NT2/D1 (cell line): ENCODE results near the gene GDAP2.
"Not testable (repeated sequence)": the region's sequence is repeated elsewhere in the genome, so short reads cannot be mapped to it uniquely, and the experiment has no call there.

Experiments used
- DNase-seq: peaks from one replicate; pipeline ENCODE4 v3.0.0-alpha.2; 2011; ENCODE audit warnings: low read depth, low spot score
- H3K27me3 ChIP-seq: 2 replicates; pipeline ENCODE4 v1.6.0; 2011; ENCODE audit warnings: mild to moderate bottlenecking; ENCODE audit not compliant: insufficient read length, insufficient read depth
- H3K36me3 ChIP-seq: 2 replicates; pipeline ENCODE4 v1.6.1; 2011; ENCODE audit warnings: mild to moderate bottlenecking, low read length, mixed read lengths; ENCODE audit not compliant: insufficient read depth, insufficient read length
- H3K4me1 ChIP-seq: 2 replicates; pipeline ENCODE4 v1.5.1; 2011; ENCODE audit not compliant: insufficient read depth, insufficient read length
- H3K4me3 ChIP-seq: 2 replicates; pipeline ENCODE4 v1.5.1; 2011; ENCODE audit warnings: low read depth; ENCODE audit not compliant: insufficient read length
- H3K9ac ChIP-seq: 2 replicates; pipeline ENCODE4 v1.6.0; 2011; ENCODE audit warnings: low read depth; ENCODE audit not compliant: insufficient read length
- H3K9me3 ChIP-seq: 2 replicates; pipeline ENCODE4 v1.5.1; 2011; ENCODE audit warnings: mild to moderate bottlenecking, low read length; ENCODE audit not compliant: insufficient read depth
- SUZ12 ChIP-seq: IDR thresholded peaks from 2 replicates; pipeline ENCODE4 v1.6.1; 2011; ENCODE audit not compliant: insufficient read length, insufficient read depth; ENCODE audit errors: extremely low read depth
- YY1 ChIP-seq: IDR thresholded peaks from 2 replicates; pipeline ENCODE4 v1.6.1; 2011; ENCODE audit not compliant: insufficient read length, insufficient read depth
- ZNF274 ChIP-seq: IDR thresholded peaks from 2 replicates; pipeline ENCODE4 v1.6.1; 2011; ENCODE audit warnings: mild to moderate bottlenecking, low read depth, low read length

The GDAP2 gene

DNA sequence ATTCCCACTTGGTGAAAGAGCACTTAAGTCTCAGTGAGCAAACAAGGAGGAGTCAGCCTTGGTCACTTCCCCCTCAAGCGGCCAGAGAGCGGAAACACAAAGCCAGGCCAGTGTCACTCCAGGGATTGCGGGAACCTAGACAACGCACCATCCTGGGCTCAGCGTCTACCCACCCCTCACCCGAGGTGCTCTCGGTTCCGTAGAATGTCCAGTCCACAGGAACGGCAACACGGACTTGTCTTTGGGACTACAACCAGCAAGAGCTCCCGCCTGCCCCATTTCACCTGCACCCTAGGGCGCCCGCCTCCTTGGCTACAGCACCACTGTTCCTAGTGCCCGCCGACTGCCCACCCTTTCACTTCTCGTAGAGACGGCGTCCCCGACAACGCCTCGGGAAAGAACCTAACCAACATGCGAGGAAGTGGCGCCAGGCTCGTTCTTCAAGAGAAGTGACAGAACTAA, 509 bp downstream of the GDAP2 start:
- DNase-seq = peak; percentile 65
- Histone ChIP-seq H3K9me3 (0 out of 2 replicates have a peak, but pooled peaks cover under 1% of the 10 kb centered on the region), H3K4me1 (no peaks in the 10 kb centered on the region), H3K4me3 (peak overlapping the region; percentile 100), H3K27me3 (no peaks in the 10 kb centered on the region), H3K9ac (peak overlapping the region; percentile 92), H3K36me3 (peaks cover 18% of the 10 kb centered on the region)
- TF ChIP-seq ZNF274 (no peak), YY1 (no peak), SUZ12 (no peak)

DNA sequence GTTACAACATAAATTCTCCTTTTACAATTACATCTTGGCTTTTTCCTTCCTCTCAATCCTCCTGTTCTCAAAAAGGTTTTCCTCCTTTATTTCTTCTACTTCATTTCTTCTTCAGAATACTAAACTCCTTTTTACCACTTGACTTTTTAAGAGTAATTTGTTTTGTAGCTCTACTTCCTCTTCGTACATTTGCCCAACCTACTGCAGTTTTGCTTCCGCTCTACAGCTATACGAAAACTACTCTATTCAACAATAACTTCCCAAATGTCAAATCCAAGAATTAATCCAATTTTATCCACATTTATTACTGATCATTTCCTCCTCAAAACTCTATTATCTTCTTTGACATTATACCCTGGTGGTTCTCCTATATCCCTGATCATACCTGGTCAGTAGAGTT, 3.4 kb downstream of the GDAP2 start:
- no peak overlapping the region for H3K4me3 ChIP-seq
- H3K9me3 ChIP-seq = peaks cover 6% of the 10 kb centered on the region; the same call in 1 of the 2 replicates
- peaks cover 3% of the 10 kb centered on the region for H3K36me3 ChIP-seq
- no peak for TF ChIP-seq ZNF274
- TF ChIP-seq YY1 = no peak
- TF ChIP-seq SUZ12 = no peak
- no peaks in the 10 kb centered on the region for H3K4me1 ChIP-seq
- no peak overlapping the region for H3K9ac ChIP-seq
- no peak for DNase-seq
- no peaks in the 10 kb centered on the region for H3K27me3 ChIP-seq

DNA sequence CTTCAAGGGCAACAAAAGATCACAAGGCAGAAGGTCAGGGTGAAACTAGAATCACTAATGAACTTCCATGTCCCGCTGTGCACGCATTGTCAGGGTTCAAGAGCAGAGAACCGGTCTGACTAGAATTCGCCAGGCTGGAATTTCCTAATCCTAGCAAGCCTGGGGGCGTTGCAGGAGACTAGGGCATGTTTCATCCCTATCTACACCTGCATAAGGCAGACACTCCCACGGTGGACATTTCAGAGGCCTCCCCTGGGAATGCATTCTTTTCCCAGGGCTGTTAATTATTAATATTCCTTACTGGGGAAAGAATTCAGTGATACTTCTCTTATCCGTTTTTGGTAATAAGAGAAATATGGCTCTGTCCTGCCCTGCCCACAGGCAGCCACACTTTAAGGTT, 6.7 kb downstream of the GDAP2 start:
- H3K9ac ChIP-seq, H3K4me3 ChIP-seq, DNase-seq, H3K27me3 ChIP-seq, H3K4me1 ChIP-seq, H3K9me3 ChIP-seq: not testable (repeated sequence)
- H3K36me3 ChIP-seq = peaks cover 27% of the 10 kb centered on the region

DNA sequence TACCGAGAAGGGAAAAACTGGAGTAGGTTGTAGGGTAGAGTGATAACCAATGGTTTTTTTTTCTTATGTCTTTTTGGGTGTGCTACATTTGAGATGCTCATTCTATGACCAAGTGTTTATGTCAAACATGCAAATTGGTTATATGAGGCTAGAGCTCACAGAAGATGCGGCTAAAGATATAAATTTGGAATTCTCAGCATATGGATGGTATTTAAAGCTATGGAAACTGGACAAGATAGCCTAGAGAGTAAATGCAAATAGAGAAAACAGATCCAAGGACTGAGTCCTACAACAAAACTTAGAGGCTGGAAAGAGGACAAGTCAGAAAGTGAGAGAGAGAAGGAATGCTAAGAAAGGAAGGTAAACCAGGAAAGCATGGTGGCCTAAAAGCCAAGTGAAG, 7.4 kb downstream of the GDAP2 start:
- Histone ChIP-seq H3K4me1 (no peaks in the 10 kb centered on the region), H3K9me3 (peaks cover 6% of the 10 kb centered on the region; the same call in 1 of the 2 replicates), H3K27me3 (no peaks in the 10 kb centered on the region), H3K36me3 (peaks cover 34% of the 10 kb centered on the region), H3K9ac (no peak overlapping the region), H3K4me3 (no peak overlapping the region)
- TF ChIP-seq SUZ12 = no peak
- no peak for TF ChIP-seq YY1
- TF ChIP-seq ZNF274 = no peak
- DNase-seq = no peak

DNA sequence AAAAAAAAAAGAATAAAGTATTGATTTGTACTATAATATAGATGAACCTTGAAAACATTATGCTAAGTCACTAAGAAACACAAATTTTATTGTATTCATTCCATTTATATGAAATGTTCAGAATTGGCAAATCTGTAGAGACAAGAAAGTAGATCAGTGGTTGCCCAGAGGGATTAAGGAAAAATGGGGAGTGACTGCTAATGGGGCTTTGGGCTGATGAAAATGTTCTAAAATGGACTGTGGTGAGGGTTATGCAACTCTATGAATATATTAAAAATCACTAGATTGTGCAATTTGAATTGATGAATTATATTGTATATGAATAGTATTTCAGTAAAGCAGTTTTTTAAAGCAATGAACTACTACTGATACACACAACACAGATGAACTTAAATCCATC, 10.0 kb downstream of the GDAP2 start:
- DNase-seq = no peak
- H3K36me3 ChIP-seq = peaks cover 47% of the 10 kb centered on the region
- TF ChIP-seq ZNF274 = no peak
- no peak for TF ChIP-seq SUZ12
- no peak for TF ChIP-seq YY1
- no peaks in the 10 kb centered on the region for H3K27me3 ChIP-seq
- H3K4me1 ChIP-seq = no peaks in the 10 kb centered on the region
- peaks cover 6% of the 10 kb centered on the region; the same call in 1 of the 2 replicates for H3K9me3 ChIP-seq
- H3K9ac ChIP-seq = no peak overlapping the region
- no peak overlapping the region for H3K4me3 ChIP-seq

DNA sequence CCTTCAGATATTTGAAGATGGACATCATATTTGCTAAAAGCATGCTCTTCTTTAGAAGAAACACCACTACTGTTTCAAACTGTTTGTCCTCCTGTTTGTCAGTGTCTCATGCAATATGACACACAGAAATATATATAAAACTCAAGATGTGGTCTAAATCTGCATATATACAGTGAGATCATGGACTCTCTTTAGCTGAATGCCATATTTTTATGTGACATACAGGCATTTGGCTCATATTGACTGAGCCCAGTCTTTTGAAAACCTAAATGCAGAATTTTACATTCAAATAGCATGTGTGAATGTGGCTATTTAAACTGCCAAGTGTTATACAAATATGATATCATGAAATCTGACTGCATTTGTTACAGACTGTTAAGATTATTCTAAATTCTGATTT, 18.4 kb downstream of the GDAP2 start:
- peaks cover 81% of the 10 kb centered on the region for H3K36me3 ChIP-seq
- no peak overlapping the region for H3K4me3 ChIP-seq
- DNase-seq = no peak
- no peak overlapping the region for H3K9ac ChIP-seq
- no peaks in the 10 kb centered on the region for H3K4me1 ChIP-seq
- H3K9me3 ChIP-seq = no peaks in the 10 kb centered on the region
- TF ChIP-seq SUZ12 (no peak), ZNF274 (no peak), YY1 (no peak)
- H3K27me3 ChIP-seq = no peaks in the 10 kb centered on the region

DNA sequence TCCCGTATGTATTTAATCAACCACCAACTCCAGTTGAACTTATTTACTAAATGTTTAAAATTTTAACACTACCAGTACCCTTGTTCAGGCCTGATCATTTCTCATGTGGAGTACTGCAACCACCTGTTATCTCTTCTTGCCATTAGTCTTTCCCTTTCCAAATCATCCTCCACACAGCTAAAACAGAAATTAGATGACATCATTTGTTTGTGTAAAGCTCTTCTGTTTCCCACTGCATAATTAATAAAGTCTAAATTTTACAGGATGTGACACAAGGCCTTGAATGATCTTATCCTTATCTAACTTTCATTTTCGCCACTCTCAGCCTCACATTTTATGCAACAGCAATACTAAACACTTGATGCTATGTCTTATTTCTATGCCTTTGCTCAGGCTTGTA, 24.4 kb downstream of the GDAP2 start:
- TF ChIP-seq SUZ12 = no peak
- no peak for TF ChIP-seq YY1
- no peak for TF ChIP-seq ZNF274
- Histone ChIP-seq H3K9ac (no peak overlapping the region), H3K9me3 (no peaks in the 10 kb centered on the region), H3K4me1 (no peaks in the 10 kb centered on the region), H3K27me3 (no peaks in the 10 kb centered on the region), H3K36me3 (peaks cover 71% of the 10 kb centered on the region), H3K4me3 (no peak overlapping the region)
- no peak for DNase-seq

DNA sequence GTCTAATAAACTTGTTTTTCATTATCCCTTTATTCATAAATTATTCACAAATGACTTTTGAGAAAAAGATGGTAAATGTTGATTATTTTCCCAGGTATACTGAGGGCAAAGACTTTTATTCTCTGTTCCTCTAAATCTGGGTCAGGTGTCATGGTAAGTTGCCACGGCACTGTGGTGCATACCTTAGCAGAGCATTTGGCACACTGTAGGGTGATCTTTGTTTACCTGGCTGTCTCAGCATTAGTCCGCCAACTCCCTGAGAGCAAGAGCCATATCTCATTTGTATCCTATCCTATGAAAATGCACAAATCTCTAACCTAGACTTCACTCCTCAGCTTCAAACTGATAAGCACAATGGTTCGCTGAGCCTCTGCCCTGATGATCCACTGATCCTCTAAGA, 24.9 kb downstream of the GDAP2 start:
- Histone ChIP-seq H3K4me1 (no peaks in the 10 kb centered on the region), H3K36me3 (peaks cover 66% of the 10 kb centered on the region), H3K27me3 (no peaks in the 10 kb centered on the region), H3K9ac (no peak overlapping the region), H3K4me3 (no peak overlapping the region), H3K9me3 (no peaks in the 10 kb centered on the region)
- TF ChIP-seq ZNF274 (no peak), SUZ12 (no peak), YY1 (no peak)
- no peak for DNase-seq
